ENCODE results near the gene NMS.

DNA sequence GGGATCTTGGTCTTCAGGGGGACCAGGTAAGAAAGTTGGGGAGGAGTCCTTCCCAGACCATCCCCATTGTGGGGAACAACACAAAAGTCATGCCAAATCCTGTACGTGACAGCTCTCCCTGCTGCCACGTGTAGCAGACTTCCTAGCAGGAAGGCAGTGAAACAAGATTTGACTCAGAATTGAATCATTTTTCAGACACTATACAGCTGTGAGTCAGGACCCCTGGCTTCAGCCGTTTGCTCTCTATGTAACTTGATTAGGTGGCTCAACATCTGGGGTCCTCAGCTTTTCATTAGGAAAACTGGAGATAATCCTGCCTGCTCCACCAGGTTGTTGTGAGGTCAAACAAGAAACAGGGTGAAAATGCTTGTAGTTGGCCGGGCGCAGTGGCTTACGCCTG lies 59.6 kb downstream of the NMS start:
- TF ChIP-seq, protein P1, sequence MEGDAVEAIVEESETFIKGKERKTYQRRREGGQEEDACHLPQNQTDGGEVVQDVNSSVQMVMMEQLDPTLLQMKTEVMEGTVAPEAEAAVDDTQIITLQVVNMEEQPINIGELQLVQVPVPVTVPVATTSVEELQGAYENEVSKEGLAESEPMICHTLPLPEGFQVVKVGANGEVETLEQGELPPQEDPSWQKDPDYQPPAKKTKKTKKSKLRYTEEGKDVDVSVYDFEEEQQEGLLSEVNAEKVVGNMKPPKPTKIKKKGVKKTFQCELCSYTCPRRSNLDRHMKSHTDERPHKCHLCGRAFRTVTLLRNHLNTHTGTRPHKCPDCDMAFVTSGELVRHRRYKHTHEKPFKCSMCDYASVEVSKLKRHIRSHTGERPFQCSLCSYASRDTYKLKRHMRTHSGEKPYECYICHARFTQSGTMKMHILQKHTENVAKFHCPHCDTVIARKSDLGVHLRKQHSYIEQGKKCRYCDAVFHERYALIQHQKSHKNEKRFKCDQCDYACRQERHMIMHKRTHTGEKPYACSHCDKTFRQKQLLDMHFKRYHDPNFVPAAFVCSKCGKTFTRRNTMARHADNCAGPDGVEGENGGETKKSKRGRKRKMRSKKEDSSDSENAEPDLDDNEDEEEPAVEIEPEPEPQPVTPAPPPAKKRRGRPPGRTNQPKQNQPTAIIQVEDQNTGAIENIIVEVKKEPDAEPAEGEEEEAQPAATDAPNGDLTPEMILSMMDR (IDR thresholded peaks at IDR 0.05), result no peak
- TF ChIP-seq POLR2A (IDR thresholded peaks at IDR 0.05), result no peak
